K562 (cell line): Measurements from ENCODE around the gene PPP1R14B. TPM values are rescaled to one million over a fixed set of nuclear protein-coding genes. Genes with fewer than 3 reads are reported as not detected.
A peak's percentile ranks its signal among the peaks of the same experiment; 100 is the strongest.

Source experiments
- ATAC-seq: fragments of 200-7000 bp; cut with Tn5 transposase; 3 replicates; pipeline ENCODE4 v1.9.1; 2020; ENCODE audit warnings: moderate library complexity
- BruUV-seq: library from RNA; stranded (reverse); fragments of 400-500 nt; replicated peaks from 2 replicates; lab custom pipeline; 2021; lab: Mats Ljungman, UMichigan
- CTCF ChIA-PET: fragments of 300-600 bp; formaldehyde crosslinking; extraction: SDS; loops from one replicate; lab custom pipeline; 2021; ENCODE audit warnings: low intra/inter-chr PET ratio; lab: Yijun Ruan, JAX
- POLR2A ChIA-PET: fragments of 300-600, 350-650 bp; sonication (Branson Sonifier 250); formaldehyde crosslinking; extraction: SDS; loops from one replicate; lab custom pipeline; 2021; ENCODE audit warnings: antibody characterized with exemption, inconsistent platforms; lab: Yijun Ruan, JAX
- DNase-seq, 4 experiments: peaks; one replicate each; pipeline versions ENCODE4 v3.0.0 to v3.0.0-alpha.2; 2011 to 2018; ENCODE audit warnings: low spot score in 3 of 4, mixed read lengths in 3 of 4; ENCODE audit errors: extremely low read depth in 1 of 4
- FAIRE-seq: peaks from 2 replicates; lab custom pipeline; 2011; peaks lifted over from hg19 to GRCh38; lab: Jason Lieb, UNC
- H2AFZ ChIP-seq: 2 replicates; pipeline ENCODE4 v1.6.0; 2011; ENCODE audit warnings: low read depth, low read length, control low read depth, inconsistent platforms
- H3K27ac ChIP-seq: fragments of 200-600 bp; 3 replicates; pipeline ENCODE4 v1.8.0; 2011; ENCODE audit warnings: low read depth, mild to moderate bottlenecking, control low read depth, inconsistent platforms, low read length, moderate library complexity, mixed read lengths; ENCODE audit errors: extremely low read depth
- H3K27me3 ChIP-seq, 2 experiments: fragments of 300-600 bp in 1 of 2; 2 replicates in 1 of 2; 3 replicates in 1 of 2; pipeline versions ENCODE4 v1.6.0 to v1.8.0; 2011; ENCODE audit warnings: inconsistent platforms in 2 of 2, low read length in 2 of 2, mild to moderate bottlenecking in 1 of 2, mixed read lengths in 1 of 2, moderate library complexity in 1 of 2; ENCODE audit not compliant: control insufficient read depth in 2 of 2, insufficient read depth in 2 of 2
- H3K36me3 ChIP-seq: fragments of 300-600 bp; 3 replicates; pipeline ENCODE4 v1.8.0; 2011; ENCODE audit warnings: mild to moderate bottlenecking, low read length, inconsistent platforms; ENCODE audit not compliant: control insufficient read depth, insufficient read depth
- H3K4me1 ChIP-seq, 2 experiments: fragments of 200-600 bp in 1 of 2; replicated peaks in 1 of 2; 2 replicates in 1 of 2; 3 replicates in 1 of 2; pipeline versions ENCODE4 v1.5.1 to v1.8.0; 2011; ENCODE audit warnings: inconsistent platforms in 2 of 2, low read length in 2 of 2, mild to moderate bottlenecking in 1 of 2, mixed read lengths in 1 of 2, moderate library complexity in 1 of 2; ENCODE audit not compliant: control insufficient read depth in 2 of 2, insufficient read depth in 2 of 2
- H3K4me2 ChIP-seq: 2 replicates; pipeline ENCODE4 v1.6.1; 2011; ENCODE audit warnings: low read length, control low read depth, inconsistent platforms, mixed read lengths; ENCODE audit not compliant: insufficient read depth
- H3K4me3 ChIP-seq: fragments of 200-600 bp; sonication (generic), shearing (Covaris generic); 2 replicates; pipeline ENCODE4 v1.5.1; 2016; ENCODE audit warnings: control low read depth, inconsistent platforms
- H3K79me2 ChIP-seq: fragments of 200-600 bp; 3 replicates; pipeline ENCODE4 v1.8.0; 2011; ENCODE audit warnings: low read length, inconsistent platforms; ENCODE audit not compliant: control insufficient read depth, insufficient read depth
- H3K9ac ChIP-seq, 2 experiments: 2 replicates each; pipeline versions ENCODE4 v1.6.0 to v1.6.1; 2011; ENCODE audit warnings: low read depth in 2 of 2, low read length in 2 of 2, control low read depth in 1 of 2, inconsistent platforms in 1 of 2, mild to moderate bottlenecking in 1 of 2, mixed read lengths in 1 of 2; ENCODE audit not compliant: insufficient read depth in 1 of 2
- H3K9me1 ChIP-seq: one replicate; pipeline ENCODE4 v1.6.0; 2011; ENCODE audit warnings: inconsistent platforms, mild to moderate bottlenecking, low read length, moderate library complexity; ENCODE audit not compliant: control insufficient read depth, insufficient read depth
- H3K9me3 ChIP-seq: replicated peaks from 2 replicates; pipeline ENCODE4 v1.5.1; 2011; ENCODE audit warnings: low read depth, low read length, inconsistent platforms; ENCODE audit not compliant: control insufficient read depth, insufficient read depth
- H4K20me1 ChIP-seq: replicated peaks from 2 replicates; pipeline ENCODE4 v1.6.1; 2011; ENCODE audit warnings: low read length, inconsistent platforms, mixed read lengths; ENCODE audit not compliant: control insufficient read depth, insufficient read depth
- CBFB ChIP-seq: sonication (generic); formaldehyde crosslinking; IDR thresholded peaks from 2 replicates; pipeline ENCODE4 v1.4.0; 2020; ENCODE audit warnings: mild to moderate bottlenecking, missing genetic modification reagents
- FOXJ2 ChIP-seq: fragments of 200-800 bp; sonication (Bioruptor generic); IDR thresholded peaks from 2 replicates; pipeline ENCODE4 v1.6.1; 2016; ENCODE audit warnings: missing genetic modification characterization, missing compliant biosample characterization
- KLF1 ChIP-seq: fragments of 450-650 bp; IDR thresholded peaks from 2 replicates; pipeline ENCODE4 v1.6.1; 2016; ENCODE audit warnings: missing genetic modification characterization, missing compliant biosample characterization
- MXI1 ChIP-seq: IDR thresholded peaks from 2 replicates; pipeline ENCODE4 v1.6.1; 2011; ENCODE audit warnings: low read depth, mild to moderate bottlenecking, improper control_type of control experiment, low read length
- POLR2AphosphoS5 ChIP-seq: IDR thresholded peaks from 2 replicates; pipeline ENCODE4 v1.6.1; 2011; ENCODE audit warnings: mild to moderate bottlenecking, low read depth, low read length, moderate library complexity; ENCODE audit not compliant: control insufficient read depth, insufficient read depth
- PRDM10 ChIP-seq: fragments of 450-650 bp; IDR thresholded peaks from 2 replicates; pipeline ENCODE4 v1.6.1; 2018; ENCODE audit not compliant: partially characterized antibody
- SMC3 ChIP-seq: conservative IDR thresholded peaks from 2 replicates; pipeline ENCODE4 v1.6.1; 2011; ENCODE audit warnings: low read depth, low read length, improper control_type of control experiment; ENCODE audit not compliant: insufficient read depth
- SPI1 ChIP-seq: IDR thresholded peaks from 2 replicates; pipeline ENCODE4 v1.6.1; 2011; ENCODE audit warnings: low read depth, low read length, control low read depth, borderline replicate concordance
- TBP ChIP-seq: optimal IDR thresholded peaks from 2 replicates; pipeline ENCODE3; 2011; ENCODE audit warnings: low read depth, low read length, improper control_type of control experiment
- XRCC5 ChIP-seq: fragments of 200-400 bp; formaldehyde crosslinking; IDR thresholded peaks from 2 replicates; pipeline ENCODE4 v1.6.1; 2017; ENCODE audit warnings: low read depth, mild to moderate bottlenecking, low read length
- ZNF592 ChIP-seq: fragments of 450-650 bp; IDR thresholded peaks from 2 replicates; pipeline ENCODE4 v1.6.1; 2017; ENCODE audit warnings: antibody characterized with exemption, mild to moderate bottlenecking
- WGBS: fragments of 100-300 bp; shearing (Covaris generic); methylation state at CpG from one replicate; pipeline ENCODE4 v1.1.6; 2016; ENCODE audit warnings: low coverage, mixed read lengths; ENCODE audit not compliant: insufficient coverage; ENCODE audit errors: missing lambda C conversion rate; 5-methylcytosine and 5-hydroxymethylcytosine counted together
- in situ Hi-C: fragments of 300-500 bp; cut with MboI; formaldehyde crosslinking; loops from 4 replicates; pipeline ENCODE4 v1.15.0; 2018; ENCODE audit warnings: inconsistent platforms, mixed read lengths
- intact Hi-C: fragments of 100-400 bp; cut with micrococcal nuclease; formaldehyde crosslinking; loops from 2 replicates; pipeline ENCODE4 v1.14.2; 2022
- polyA plus RNA-seq, 8 experiments: library from polyadenylated mRNA; depleted of rRNA in 4 of 8; stranded (reverse) in 5 of 8; unstranded in 3 of 8; fragments of >200 nt; fragmentation: Nextera tagmentation in 2 of 8; fragmentation: Illumina TruSeq in 1 of 8; extraction: Ambion mirVana in 2 of 8; extraction: Trizol in 1 of 8; gene quantifications; 2 replicates each; pipeline versions ENCODE4 v1.2.1 to v1.2.3, GENCODE V29; 2011 to 2014; ENCODE audit warnings: inconsistent platforms in 1 of 8, missing spikeins in 1 of 8
- total RNA-seq, 7 experiments: library from RNA; depleted of rRNA in 6 of 7; stranded (reverse); fragments of >200 nt in 6 of 7; fragmentation: Illumina TruSeq in 2 of 7; extraction: Trizol in 2 of 7; gene quantifications; 2 replicates each; pipeline versions ENCODE4 v1.2.1 to v1.2.3, GENCODE V29; 2011 to 2021; ENCODE audit warnings: low replicate concordance in 1 of 7

The PPP1R14B gene
- total and polyA plus RNA-seq, 9 of the 15 experiments (the other 6 are each of a cell fraction or from before 2014, with no cell fraction given), result 7.7 to 566 (median 212) TPM

GRCh38 chr11:64239662-64240434 lies 6.9 kb downstream of the PPP1R14B start:
- peak overlapping the region; percentile 93 to 94 for H3K9ac ChIP-seq
- H3K36me3 ChIP-seq, result peaks cover 67% of the 10 kb centered on the region
- H3K27me3 ChIP-seq, result no peaks in the 10 kb centered on the region
- DNase-seq, result peak in 1 of 4 experiments; percentile 64
- in situ Hi-C loops (no loop called here), intact Hi-C loops (loop anchor here (10.0 kb wide), 1 partner anchor 65 kb away; the partner anchor contains the start of genes CATSPERZ and ESRRA)
- peak; percentile 74 for FAIRE-seq
- peaks cover 57% of the 10 kb centered on the region for H3K79me2 ChIP-seq
- BruUV-seq, result no TSS peak
- 44% methylated on average over 11 of the region's 11 CpGs for WGBS
- no peaks in the 10 kb centered on the region for H3K9me1 ChIP-seq
- POLR2A ChIA-PET, result interaction anchor here (0.7 to 1.6 kb wide), 2 partner anchors 9 to 10 kb away, joined by 3 read pairs; partner anchors contain the start of gene DNAJC4
- CTCF ChIA-PET, result no interaction called here
- 0 out of 2 replicates have a peak, but pooled peaks cover 3% of the 10 kb centered on the region for H4K20me1 ChIP-seq
- H3K4me2 ChIP-seq, result peak overlapping the region; percentile 85
- no peak for ATAC-seq
- H3K9me3 ChIP-seq, result no peaks in the 10 kb centered on the region
- H3K4me3 ChIP-seq, result peak overlapping the region; percentile 99
- peak overlapping the region; percentile 95 for H3K27ac ChIP-seq
- no peak overlapping the region for H2AFZ ChIP-seq
- peaks cover 34 to 70% of the 10 kb centered on the region in 2 experiments for H3K4me1 ChIP-seq
- TF ChIP-seq CBFB, result no peak
- no peak for TF ChIP-seq SMC3
- TF ChIP-seq PRDM10, result no peak
- TF ChIP-seq XRCC5, result 0 out of 2 replicates have a peak, but pooled peaks have one; percentile 2
- TF ChIP-seq KLF1, result no peak
- TF ChIP-seq POLR2AphosphoS5, result peak; percentile 65; the same call in 1 of the 2 replicates
- TF ChIP-seq SPI1, result peak; percentile 70
- TF ChIP-seq MXI1, result 0 out of 2 replicates have a peak, but pooled peaks have one; percentile 29
- TF ChIP-seq TBP, result peak; percentile 21
- peak; percentile 53; the same call in 1 of the 2 replicates for TF ChIP-seq ZNF592
- no peak for TF ChIP-seq FOXJ2 (tag)
